GM19397 (cell line): Measurements from ENCODE around the gene EPHA1.
A peak's percentile ranks its signal among the peaks of the same experiment; 100 is the strongest.

Experiments
- ATAC-seq: cut with Tn5 transposase; IDR thresholded peaks from one replicate; pipeline ENCODE4 v1.9.1; 2021; ENCODE audit warnings: mild to moderate bottlenecking, moderate library complexity; ENCODE audit not compliant: unreplicated experiment

The EPHA1 gene

DNA sequence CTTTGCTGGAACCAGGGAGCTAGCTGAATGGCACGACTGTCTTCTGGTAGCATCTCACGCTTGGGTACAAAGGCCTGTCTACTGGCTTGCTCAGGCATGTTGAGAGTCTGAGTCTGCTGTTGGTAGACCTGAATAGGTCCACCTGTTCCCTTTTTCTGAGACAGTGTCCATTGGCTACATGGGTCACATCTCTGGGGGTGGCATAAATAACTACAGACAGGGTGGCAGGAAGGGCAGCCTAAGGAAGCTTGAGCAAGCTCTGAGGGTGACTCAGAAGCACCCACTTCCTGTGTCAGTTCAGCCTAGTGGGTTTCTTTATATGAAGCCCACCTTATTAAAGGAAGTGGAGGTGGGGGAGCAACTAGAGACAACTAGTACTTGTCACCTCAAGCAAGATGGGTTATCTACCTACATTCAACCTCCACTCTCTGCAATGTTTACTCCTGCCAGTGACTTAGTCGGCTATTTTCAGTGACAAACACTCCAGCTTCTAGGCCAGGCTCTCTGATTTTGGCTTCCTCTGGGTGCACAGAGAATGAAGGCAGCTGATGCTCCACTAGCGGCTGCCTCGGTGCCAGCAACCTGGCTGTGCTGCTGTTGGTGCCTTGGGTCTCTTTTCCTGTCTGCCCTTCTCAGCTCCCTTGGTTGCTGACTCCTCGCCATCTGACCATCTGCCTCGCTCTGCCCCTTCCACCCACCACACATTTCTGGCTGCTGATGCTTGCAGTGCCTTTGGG is 33.2 kb downstream of the EPHA1 start:
- ATAC-seq = no peak

DNA sequence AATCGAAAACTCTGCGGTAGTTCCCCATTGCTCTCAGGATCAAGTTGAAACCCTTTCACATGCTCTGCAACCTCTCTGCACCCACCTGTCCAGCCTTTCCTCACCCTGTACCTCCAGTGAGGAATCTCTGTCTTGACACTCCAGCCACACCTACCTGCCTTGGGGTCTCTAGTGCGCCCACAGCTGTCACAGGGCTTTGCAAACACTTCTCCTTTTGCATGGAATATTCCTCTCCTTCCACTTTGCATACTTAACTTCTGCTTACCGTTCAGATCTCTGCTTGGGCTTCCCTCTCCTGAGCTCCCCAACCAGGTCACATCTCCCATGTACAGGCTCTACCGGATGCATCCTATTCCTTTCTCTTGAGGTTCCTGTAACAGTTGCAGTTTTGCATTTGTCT is 34.1 kb downstream of the EPHA1 start:
- ATAC-seq = no peak

DNA sequence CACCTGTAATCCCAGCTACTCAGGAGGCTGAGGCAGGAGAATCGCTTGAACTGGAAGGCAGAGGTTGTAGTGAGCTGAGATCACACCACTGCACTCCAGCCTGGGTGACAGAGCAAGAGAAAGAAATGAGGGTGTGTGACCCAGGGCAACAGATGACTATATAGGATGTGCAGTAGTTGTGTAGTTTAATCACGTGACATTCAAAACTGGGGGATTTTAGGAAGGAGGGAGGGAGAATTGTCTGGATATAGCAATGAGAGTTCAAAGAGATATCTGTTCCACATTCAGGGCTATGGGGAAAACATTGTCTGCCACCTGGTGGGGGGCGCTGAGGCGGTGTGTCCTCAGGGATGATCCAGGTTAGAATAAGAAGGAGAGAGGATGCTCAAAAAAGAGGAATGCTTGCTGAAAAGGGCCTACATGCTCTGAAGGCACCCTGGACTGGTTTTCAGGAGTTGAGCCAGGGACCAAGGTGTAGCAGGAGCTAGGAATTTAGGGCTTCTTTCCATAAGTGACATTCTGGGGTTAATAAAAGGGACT is 35.3 kb downstream of the EPHA1 start:
- no peak for ATAC-seq

- ATAC-seq = no peak
Measured at GRCh38 chr7:143372070-143372469, 36.6 kb downstream of the EPHA1 start.

GRCh38 chr7:143369678-143370651 is 38.7 kb downstream of the EPHA1 start:
- ATAC-seq = no peak

- ATAC-seq = no peak
Measured at GRCh38 chr7:143368387-143368786, 40.3 kb downstream of the EPHA1 start.

DNA sequence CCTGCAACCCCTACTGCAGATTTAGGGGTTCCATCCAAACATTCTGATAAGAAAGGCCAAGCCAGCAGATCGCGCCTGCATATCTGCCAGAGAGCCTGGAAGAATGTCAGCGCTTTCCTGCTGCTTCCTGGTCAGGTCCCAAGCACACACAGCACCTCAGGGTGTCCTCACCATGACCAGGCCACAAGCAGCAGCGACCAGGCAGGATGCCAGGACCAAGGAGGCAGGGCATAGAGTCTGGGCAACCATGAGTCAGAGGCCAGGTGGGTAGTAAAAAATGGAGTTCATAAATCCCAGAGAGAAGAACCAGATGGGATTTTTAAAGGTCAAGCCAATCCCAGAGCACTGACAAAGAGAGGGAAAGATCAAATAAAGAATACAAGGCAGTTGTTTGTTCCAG is 40.7 kb downstream of the EPHA1 start:
- ATAC-seq = no peak

- no peak for ATAC-seq
Measured at GRCh38 chr7:143363016-143363937, 45.4 kb downstream of the EPHA1 start.

DNA sequence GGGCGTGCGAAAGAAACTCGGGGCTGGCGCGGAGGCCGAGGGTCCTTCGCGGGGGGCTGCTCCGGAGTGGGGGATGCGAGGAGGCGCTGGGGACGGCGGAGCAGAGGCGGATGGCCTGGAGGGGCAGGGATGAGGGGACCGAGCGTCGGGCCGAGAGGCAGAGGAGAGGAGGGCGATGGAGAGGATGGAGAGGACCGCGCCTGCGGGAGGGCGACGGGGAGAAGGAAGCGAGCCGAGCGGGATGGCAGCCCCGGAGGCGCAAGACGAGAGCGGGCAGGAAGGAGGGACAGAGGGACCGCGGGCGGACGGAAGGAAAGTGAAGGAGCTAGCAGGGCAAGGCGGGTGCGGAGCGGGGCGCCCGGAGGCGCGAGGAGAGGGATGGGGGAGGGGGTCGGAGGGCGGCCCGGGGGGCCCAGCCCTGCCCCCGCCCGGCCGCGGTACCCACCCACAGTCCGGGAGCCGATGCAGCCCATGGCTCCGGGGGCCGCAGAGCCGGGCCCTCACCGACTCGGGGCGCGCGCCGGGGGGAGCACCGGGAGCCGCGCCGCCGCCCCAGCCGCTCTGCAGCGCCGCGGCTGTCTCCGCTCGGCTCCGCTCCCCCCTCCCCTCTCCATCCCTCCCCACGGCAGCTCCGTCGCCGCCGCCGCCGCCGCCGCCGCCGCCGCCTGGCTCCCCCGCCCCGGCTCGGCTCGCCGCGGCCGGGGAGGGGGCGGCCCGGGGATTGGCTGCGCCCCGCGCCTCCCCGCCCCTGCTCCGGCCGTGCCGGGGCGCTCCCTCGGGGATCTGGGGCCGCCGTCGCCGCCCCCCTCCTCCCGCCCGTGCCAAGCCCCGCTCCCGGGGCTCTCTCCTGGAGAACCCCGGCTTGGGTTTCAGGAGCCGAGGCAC is 46.3 kb downstream of the EPHA1 start, which contains the start of gene FAM131B:
FAM131B (minus strand) TSS at position 583 of the 885 bp plus-strand sequence; CDS start at position 473, 110 bp downstream.
- peak; percentile 46 for ATAC-seq

DNA sequence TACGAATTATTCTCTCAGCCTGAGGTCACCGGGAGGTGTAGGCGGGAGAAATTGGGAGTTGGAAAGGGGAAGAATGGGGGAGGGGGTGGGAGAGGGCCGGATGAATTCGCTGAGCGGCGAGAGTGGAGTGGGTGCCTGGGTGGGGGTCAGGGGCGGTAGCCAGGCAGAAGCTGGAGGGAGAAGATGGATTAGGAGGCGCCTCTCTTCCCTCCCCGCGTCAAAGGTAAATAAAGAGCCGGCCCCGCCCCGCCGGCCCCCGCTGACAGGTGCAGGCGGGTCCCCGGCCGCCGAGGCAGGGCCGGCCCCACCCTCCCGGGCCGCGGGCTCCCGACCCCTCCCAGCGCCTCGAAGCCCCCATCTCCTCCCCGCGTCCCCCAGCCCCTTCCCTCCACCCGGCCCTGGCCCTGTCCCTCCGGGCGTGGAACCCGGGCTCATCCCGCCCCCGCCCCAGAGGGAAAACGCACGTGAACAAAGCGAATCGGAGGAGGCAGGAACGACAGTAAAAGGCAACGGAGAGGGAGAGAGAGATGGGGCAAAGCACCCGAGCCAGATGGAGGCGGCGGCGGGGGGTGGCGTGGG is 47.0 kb downstream of the EPHA1 start:
- ATAC-seq = no peak

GRCh38 chr7:143360788-143361551 is 47.7 kb downstream of the EPHA1 start:
- no peak for ATAC-seq

GRCh38 chr7:143359771-143360353 is 48.8 kb downstream of the EPHA1 start:
- ATAC-seq = no peak

- no peak for ATAC-seq
Measured at GRCh38 chr7:143358626-143359025, 50.0 kb downstream of the EPHA1 start.

- no peak for ATAC-seq
Measured at GRCh38 chr7:143356414-143357050, 52.1 kb downstream of the EPHA1 start.

DNA sequence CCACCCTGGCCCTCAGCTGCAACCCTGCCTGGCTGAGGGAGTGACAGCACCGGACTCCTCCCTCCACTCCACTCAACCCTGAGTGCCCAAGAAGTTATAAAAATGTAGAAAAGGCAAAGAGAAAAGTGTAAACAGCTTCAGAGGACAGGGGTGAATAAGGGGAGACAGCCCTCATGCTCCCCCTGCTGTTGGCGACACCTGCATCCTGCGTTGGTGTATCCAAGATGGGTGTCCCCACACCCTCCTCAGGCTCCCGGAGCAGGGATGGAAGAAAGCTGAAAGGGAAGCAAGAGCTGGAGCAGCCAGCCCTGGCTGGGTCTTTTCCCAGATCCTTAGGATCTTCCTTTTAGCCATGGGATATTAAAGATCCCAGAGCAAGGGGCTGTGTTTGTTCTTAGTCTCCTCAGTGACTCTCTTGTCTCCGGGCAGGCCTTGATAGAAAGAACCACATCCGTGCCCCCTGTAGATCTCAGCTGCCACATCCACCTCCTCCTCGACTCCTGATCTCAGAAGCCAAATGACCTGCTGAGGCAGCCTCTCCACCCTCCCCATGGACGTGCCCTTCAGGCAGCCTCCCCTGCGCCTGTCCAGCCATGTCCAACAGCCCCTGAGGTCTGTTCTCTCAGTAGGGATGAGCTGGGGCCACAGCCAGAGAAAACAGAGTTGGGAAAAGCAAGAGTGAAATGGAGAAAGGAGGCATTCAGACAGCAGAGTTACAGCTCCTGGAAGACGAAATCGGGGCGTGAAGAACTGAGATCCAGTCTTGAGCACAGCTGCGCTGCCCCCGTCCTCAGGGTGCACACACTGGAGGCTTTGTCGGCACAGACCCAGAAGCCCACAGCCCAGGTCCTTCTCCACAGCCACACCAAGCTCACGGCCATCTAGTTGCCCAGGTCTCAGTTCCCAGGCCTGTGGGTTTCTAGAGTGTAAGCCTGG is 52.9 kb downstream of the EPHA1 start:
- no peak for ATAC-seq

DNA sequence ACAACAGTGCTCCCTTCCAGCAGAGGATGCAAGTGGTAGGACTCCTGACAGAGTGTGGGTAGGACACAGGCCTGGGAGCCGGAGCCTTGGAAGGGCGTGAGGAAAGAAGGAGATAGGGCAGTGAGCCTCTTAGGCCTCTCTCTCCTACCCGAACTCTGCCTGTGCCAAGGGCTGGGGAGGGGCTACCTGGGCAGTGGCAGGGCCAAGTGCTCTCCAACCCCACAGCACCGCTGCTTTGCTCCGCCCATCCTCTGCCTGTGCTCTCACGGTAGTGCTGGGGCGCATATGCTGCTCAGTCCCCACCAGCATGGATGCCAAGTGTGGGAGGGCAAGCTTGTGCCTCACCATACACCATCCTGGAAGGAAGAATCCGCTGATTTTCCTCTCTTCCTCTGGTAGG is 53.7 kb downstream of the EPHA1 start:
- no peak for ATAC-seq
